Measurements from ENCODE around the gene LPGAT1.
"Not testable (repeated sequence)": the region's sequence is repeated elsewhere in the genome, so short reads cannot be mapped to it uniquely, and the experiment has no call there.

The LPGAT1 gene

GRCh38 chr1:211704543-211704942, 126.0 kb downstream of the LPGAT1 start:
- DNase-seq (ENCODE audit: low read depth), result no peak

GRCh38 chr1:211703812-211704537, 126.6 kb downstream of the LPGAT1 start:
- no peak for DNase-seq (ENCODE audit: low read depth)

- no peak for DNase-seq (ENCODE audit: low read depth)
Measured at GRCh38 chr1:211701733-211702132, 128.8 kb downstream of the LPGAT1 start.

GRCh38 chr1:211699059-211699458, 131.5 kb downstream of the LPGAT1 start:
- DNase-seq (ENCODE audit: low read depth), result no peak

GRCh38 chr1:211698161-211699026, 132.2 kb downstream of the LPGAT1 start:
- DNase-seq (ENCODE audit: low read depth), result peak; percentile 41

GRCh38 chr1:211697356-211697755, 133.2 kb downstream of the LPGAT1 start:
- no peak for DNase-seq (ENCODE audit: low read depth)

GRCh38 chr1:211695135-211695816, 135.3 kb downstream of the LPGAT1 start:
- DNase-seq (ENCODE audit: low read depth), result no peak

- DNase-seq (ENCODE audit: low read depth), result not testable (repeated sequence)
Measured at GRCh38 chr1:211693911-211694310, 136.7 kb downstream of the LPGAT1 start.
